ENCODE results near the gene ADAMTSL5.

The ADAMTSL5 gene

DNA sequence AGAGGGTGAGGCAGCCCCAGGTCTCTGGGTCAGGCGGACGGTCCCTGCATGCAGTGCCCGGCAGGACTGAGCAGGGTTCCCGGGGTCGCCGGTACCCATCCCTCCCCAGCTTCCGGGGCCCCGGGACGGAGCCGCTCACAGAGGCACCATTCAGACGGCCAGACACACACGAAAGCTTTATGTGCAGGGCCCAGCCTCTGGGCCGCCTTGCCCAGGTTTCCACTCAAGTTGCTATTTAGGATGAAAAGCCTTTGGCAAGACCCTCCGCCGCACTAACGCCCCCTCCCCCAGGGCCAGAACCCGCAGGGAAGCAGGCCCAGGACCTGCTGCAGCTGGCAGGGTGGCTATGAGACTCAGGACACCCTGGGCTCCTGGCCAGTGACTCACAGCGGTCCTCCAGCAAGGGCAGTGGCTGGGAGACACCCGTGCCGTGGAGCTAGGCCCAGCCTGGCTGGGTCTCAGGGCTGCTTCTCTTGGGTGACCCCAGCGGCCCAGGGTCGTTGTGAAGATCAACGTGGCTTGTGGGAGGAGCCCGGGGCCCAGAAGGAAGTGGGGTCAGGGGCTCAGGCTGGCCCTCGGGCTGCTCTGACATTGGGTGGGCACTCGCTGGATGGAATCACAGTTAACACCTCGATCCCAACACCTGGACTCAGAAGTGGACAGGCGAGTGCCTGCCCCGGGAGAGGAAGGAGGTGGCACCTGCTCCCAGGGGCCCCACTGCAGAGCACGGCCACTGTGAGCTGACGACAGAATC, 38.6 kb downstream of the ADAMTSL5 start:
- TF ChIP-seq BACH2 (CRISPR knock-in tag; IDR thresholded peaks at IDR 0.05; ENCODE audit: borderline replicate concordance) (no peak), ZNF565 (CRISPR knock-in tag; conservative IDR thresholded peaks at IDR 0.05; ENCODE audit: low read depth) (no peak), SNAI2 (CRISPR knock-in tag; IDR thresholded peaks at IDR 0.05) (no peak), ESRRG (CRISPR knock-in tag; IDR thresholded peaks at IDR 0.05) (no peak), ZNF8 (CRISPR knock-in tag; IDR thresholded peaks at IDR 0.05) (no peak), ZFP30 (CRISPR knock-in tag; IDR thresholded peaks at IDR 0.05) (no peak), ARNTL (CRISPR knock-in tag; IDR thresholded peaks at IDR 0.05; ENCODE audit: borderline replicate concordance, low read depth) (no peak), ZNF70 (CRISPR knock-in tag; IDR thresholded peaks at IDR 0.05) (no peak), TOX (CRISPR knock-in tag; IDR thresholded peaks at IDR 0.05; ENCODE audit: borderline replicate concordance) (no peak), CREB5 (CRISPR knock-in tag; IDR thresholded peaks at IDR 0.05; ENCODE audit: low read depth) (no peak), ISL1 (CRISPR knock-in tag; IDR thresholded peaks at IDR 0.05) (no peak)
- TF ChIP-seq, protein P1, sequence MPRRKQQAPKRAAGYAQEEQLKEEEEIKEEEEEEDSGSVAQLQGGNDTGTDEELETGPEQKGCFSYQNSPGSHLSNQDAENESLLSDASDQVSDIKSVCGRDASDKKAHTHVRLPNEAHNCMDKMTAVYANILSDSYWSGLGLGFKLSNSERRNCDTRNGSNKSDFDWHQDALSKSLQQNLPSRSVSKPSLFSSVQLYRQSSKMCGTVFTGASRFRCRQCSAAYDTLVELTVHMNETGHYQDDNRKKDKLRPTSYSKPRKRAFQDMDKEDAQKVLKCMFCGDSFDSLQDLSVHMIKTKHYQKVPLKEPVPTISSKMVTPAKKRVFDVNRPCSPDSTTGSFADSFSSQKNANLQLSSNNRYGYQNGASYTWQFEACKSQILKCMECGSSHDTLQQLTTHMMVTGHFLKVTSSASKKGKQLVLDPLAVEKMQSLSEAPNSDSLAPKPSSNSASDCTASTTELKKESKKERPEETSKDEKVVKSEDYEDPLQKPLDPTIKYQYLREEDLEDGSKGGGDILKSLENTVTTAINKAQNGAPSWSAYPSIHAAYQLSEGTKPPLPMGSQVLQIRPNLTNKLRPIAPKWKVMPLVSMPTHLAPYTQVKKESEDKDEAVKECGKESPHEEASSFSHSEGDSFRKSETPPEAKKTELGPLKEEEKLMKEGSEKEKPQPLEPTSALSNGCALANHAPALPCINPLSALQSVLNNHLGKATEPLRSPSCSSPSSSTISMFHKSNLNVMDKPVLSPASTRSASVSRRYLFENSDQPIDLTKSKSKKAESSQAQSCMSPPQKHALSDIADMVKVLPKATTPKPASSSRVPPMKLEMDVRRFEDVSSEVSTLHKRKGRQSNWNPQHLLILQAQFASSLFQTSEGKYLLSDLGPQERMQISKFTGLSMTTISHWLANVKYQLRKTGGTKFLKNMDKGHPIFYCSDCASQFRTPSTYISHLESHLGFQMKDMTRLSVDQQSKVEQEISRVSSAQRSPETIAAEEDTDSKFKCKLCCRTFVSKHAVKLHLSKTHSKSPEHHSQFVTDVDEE (CRISPR knock-in tag; IDR thresholded peaks at IDR 0.05): no peak
- TF ChIP-seq, protein P2, sequence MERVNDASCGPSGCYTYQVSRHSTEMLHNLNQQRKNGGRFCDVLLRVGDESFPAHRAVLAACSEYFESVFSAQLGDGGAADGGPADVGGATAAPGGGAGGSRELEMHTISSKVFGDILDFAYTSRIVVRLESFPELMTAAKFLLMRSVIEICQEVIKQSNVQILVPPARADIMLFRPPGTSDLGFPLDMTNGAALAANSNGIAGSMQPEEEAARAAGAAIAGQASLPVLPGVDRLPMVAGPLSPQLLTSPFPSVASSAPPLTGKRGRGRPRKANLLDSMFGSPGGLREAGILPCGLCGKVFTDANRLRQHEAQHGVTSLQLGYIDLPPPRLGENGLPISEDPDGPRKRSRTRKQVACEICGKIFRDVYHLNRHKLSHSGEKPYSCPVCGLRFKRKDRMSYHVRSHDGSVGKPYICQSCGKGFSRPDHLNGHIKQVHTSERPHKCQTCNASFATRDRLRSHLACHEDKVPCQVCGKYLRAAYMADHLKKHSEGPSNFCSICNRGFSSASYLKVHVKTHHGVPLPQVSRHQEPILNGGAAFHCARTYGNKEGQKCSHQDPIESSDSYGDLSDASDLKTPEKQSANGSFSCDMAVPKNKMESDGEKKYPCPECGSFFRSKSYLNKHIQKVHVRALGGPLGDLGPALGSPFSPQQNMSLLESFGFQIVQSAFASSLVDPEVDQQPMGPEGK (CRISPR knock-in tag; IDR thresholded peaks at IDR 0.05; ENCODE audit: borderline replicate concordance): no peak
- ATAC-seq: no peak

DNA sequence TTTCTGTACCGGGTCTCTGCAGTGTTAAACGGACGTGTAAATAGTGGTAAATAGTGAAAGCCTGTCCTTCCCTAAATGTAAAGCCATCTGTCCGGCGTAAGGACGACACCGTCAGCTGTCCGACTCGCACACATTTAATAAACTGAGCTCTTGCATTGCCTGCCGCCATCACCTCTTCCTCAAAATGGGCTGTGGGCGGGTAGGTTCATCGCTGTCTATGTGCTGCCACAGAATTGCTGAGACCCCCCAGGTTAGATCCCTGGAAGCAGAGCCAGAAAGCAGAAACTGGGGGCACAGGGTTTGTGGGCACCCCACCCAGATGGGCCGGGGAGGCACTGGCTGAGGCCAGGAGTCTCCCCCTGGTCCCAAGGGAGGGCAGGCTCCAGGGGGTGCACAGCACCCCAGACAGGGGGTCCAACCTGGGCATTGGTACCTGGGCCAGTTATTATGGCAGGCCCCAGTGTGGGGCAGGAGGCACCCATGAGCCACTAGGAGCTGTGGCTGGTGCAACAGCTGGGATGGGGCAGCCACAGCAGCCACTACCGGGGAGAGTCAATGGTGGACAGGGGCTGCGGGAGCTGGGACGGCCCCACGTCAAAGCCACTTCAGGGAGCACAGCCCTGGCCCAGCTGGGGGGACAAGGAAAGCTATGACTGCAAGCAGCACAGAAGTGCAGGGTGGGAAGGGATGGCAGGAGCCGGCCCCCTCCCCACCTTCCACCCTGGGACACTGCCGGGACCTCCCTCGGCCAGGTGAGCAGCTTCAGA, 39.6 kb downstream of the ADAMTSL5 start:
- TF ChIP-seq ZFP30 (CRISPR knock-in tag; IDR thresholded peaks at IDR 0.05) (no peak), ESRRG (CRISPR knock-in tag; IDR thresholded peaks at IDR 0.05) (no peak), CSDC2 (CRISPR knock-in tag; IDR thresholded peaks at IDR 0.05) (no peak), ZNF8 (CRISPR knock-in tag; IDR thresholded peaks at IDR 0.05) (no peak), TOX (CRISPR knock-in tag; IDR thresholded peaks at IDR 0.05; ENCODE audit: borderline replicate concordance) (no peak), ARNTL (CRISPR knock-in tag; IDR thresholded peaks at IDR 0.05; ENCODE audit: borderline replicate concordance, low read depth) (no peak), ZNF565 (CRISPR knock-in tag; conservative IDR thresholded peaks at IDR 0.05; ENCODE audit: low read depth) (no peak), OSR1 (CRISPR knock-in tag; IDR thresholded peaks at IDR 0.05) (no peak), ZNF70 (CRISPR knock-in tag; IDR thresholded peaks at IDR 0.05) (no peak), ISL1 (CRISPR knock-in tag; IDR thresholded peaks at IDR 0.05) (no peak), PPARA (CRISPR knock-in tag; IDR thresholded peaks at IDR 0.05; ENCODE audit: borderline replicate concordance) (no peak), BACH2 (CRISPR knock-in tag; IDR thresholded peaks at IDR 0.05; ENCODE audit: borderline replicate concordance) (no peak), SNAI2 (CRISPR knock-in tag; IDR thresholded peaks at IDR 0.05) (no peak), RARB (CRISPR knock-in tag; IDR thresholded peaks at IDR 0.05) (no peak), GLIS3 (CRISPR knock-in tag; IDR thresholded peaks at IDR 0.05) (no peak), CSRNP3 (CRISPR knock-in tag; IDR thresholded peaks at IDR 0.05) (no peak), ZC3H10 (CRISPR knock-in tag; IDR thresholded peaks at IDR 0.05) (no peak)
- TF ChIP-seq, protein P2 (CRISPR knock-in tag; IDR thresholded peaks at IDR 0.05; ENCODE audit: borderline replicate concordance): no peak
- TF ChIP-seq, protein P3, sequence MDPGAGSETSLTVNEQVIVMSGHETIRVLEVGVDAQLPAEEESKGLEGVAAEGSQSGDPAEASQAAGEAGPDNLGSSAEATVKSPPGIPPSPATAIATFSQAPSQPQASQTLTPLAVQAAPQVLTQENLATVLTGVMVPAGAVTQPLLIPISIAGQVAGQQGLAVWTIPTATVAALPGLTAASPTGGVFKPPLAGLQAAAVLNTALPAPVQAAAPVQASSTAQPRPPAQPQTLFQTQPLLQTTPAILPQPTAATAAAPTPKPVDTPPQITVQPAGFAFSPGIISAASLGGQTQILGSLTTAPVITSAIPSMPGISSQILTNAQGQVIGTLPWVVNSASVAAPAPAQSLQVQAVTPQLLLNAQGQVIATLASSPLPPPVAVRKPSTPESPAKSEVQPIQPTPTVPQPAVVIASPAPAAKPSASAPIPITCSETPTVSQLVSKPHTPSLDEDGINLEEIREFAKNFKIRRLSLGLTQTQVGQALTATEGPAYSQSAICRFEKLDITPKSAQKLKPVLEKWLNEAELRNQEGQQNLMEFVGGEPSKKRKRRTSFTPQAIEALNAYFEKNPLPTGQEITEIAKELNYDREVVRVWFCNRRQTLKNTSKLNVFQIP (CRISPR knock-in tag; IDR thresholded peaks at IDR 0.05; ENCODE audit: borderline replicate concordance, low read depth): no peak
- ATAC-seq: no peak; the same call in 2 of the 3 replicates
